WTC11 (cell line): ENCODE data around the gene HJURP.

Experiments used
- CTCF ChIP-seq: fragments of 200-600 bp; IDR thresholded peaks from 2 replicates; pipeline ENCODE4 v1.8.0; 2022; ENCODE audit warnings: antibody characterized with exemption
- E2F5 ChIP-seq: sonication (generic); formaldehyde crosslinking; IDR thresholded peaks from 2 replicates; pipeline ENCODE4 v1.8.1; 2022; ENCODE audit warnings: mild to moderate bottlenecking, moderate library complexity, missing genetic modification reagents
- ELF4 ChIP-seq: sonication (generic); formaldehyde crosslinking; IDR thresholded peaks from 2 replicates; pipeline ENCODE4 v1.8.1; 2022; ENCODE audit warnings: low read depth, mild to moderate bottlenecking, moderate library complexity, missing genetic modification reagents
- ESRRA ChIP-seq: sonication (generic); formaldehyde crosslinking; IDR thresholded peaks from 2 replicates; pipeline ENCODE4 v1.8.1; 2022; ENCODE audit warnings: mild to moderate bottlenecking, missing genetic modification reagents, borderline replicate concordance

GRCh38 chr2:233801357-233802131 lies 52.8 kb downstream of the HJURP start:
- TF ChIP-seq CTCF (no peak), E2F5 (CRISPR knock-in tag) (no peak), ESRRA (CRISPR knock-in tag) (no peak), ELF4 (no peak)
